Activated T-cell treated with anti-CD3 and anti-CD28 coated beads, Interleukin-2, amount 50 U/mL, for 48 hours (primary cell): ENCODE results near the gene GULP1.
"Not testable (repeated sequence)": the region's sequence is repeated elsewhere in the genome, so short reads cannot be mapped to it uniquely, and the experiment has no call there.

Source experiments
- DNase-seq, 2 experiments: peaks; one replicate each; pipeline ENCODE4 v3.0.0-alpha.2; 2020

GULP1 gene

GRCh38 chr2:188291617-188292347 lies at the start of gene GULP1:
Gene GULP1, plus strand, starts transcription at chr2:188291874. Its CDS starts 185,829 bp downstream, at chr2:188477703.
- DNase-seq = peak; percentile 23 to 27

- DNase-seq = no peak
Observed at GRCh38 chr2:188243381-188243780, 48.3 kb upstream of the GULP1 start.

GRCh38 chr2:188244383-188244782 lies 47.3 kb upstream of the GULP1 start:
- DNase-seq = no peak

- DNase-seq = peak in 1 of 2 experiments; percentile 17
Observed at GRCh38 chr2:188245230-188245629, 46.4 kb upstream of the GULP1 start.

- DNase-seq = no peak
Observed at GRCh38 chr2:188248513-188248912, 43.2 kb upstream of the GULP1 start.

- no peak for DNase-seq
Observed at GRCh38 chr2:188251034-188251433, 40.6 kb upstream of the GULP1 start.

GRCh38 chr2:188256420-188256819 lies 35.3 kb upstream of the GULP1 start:
- DNase-seq = no peak

- DNase-seq = no peak
Observed at GRCh38 chr2:188265315-188265714, 26.4 kb upstream of the GULP1 start.

- DNase-seq = no peak
Observed at GRCh38 chr2:188267776-188268175, 23.9 kb upstream of the GULP1 start.

GRCh38 chr2:188269004-188269403 lies 22.7 kb upstream of the GULP1 start:
- no peak for DNase-seq

GRCh38 chr2:188272121-188272520 lies 19.6 kb upstream of the GULP1 start:
- no peak for DNase-seq

GRCh38 chr2:188274274-188274673 lies 17.4 kb upstream of the GULP1 start:
- DNase-seq = no peak

- DNase-seq = no peak
Observed at GRCh38 chr2:188276255-188276654, 15.4 kb upstream of the GULP1 start.

- DNase-seq = no peak
Observed at GRCh38 chr2:188277786-188278185, 13.9 kb upstream of the GULP1 start.

- no peak for DNase-seq
Observed at GRCh38 chr2:188278388-188279092, 13.1 kb upstream of the GULP1 start.

- no peak for DNase-seq
Observed at GRCh38 chr2:188279093-188279445, 12.6 kb upstream of the GULP1 start.

- no peak for DNase-seq
Observed at GRCh38 chr2:188280811-188281222, 10.9 kb upstream of the GULP1 start.

- no peak for DNase-seq
Observed at GRCh38 chr2:188282907-188283306, 8.8 kb upstream of the GULP1 start.

GRCh38 chr2:188284251-188284650 lies 7.4 kb upstream of the GULP1 start:
- DNase-seq = not testable (repeated sequence)

GRCh38 chr2:188285049-188285448 lies 6.6 kb upstream of the GULP1 start:
- no peak for DNase-seq

GRCh38 chr2:188285774-188286173 lies 5.9 kb upstream of the GULP1 start:
- no peak for DNase-seq

- DNase-seq = no peak
Observed at GRCh38 chr2:188291142-188291616, 495 bp upstream of the GULP1 start.

- peak; percentile 17 to 18 for DNase-seq
Observed at GRCh38 chr2:188292348-188293239, 920 bp downstream of the GULP1 start.
